GM18507 (cell line): ENCODE results near the gene BEGAIN.

Experiments
- DNase-seq: peaks from one replicate; pipeline ENCODE4 v3.0.0; 2011; ENCODE audit warnings: low read depth; ENCODE audit not compliant: insufficient read length; ENCODE audit errors: extremely low spot score
- FAIRE-seq: peaks from 2 replicates; lab custom pipeline; 2011; peaks lifted over from hg19 to GRCh38; lab: Jason Lieb, UNC

BEGAIN gene

GRCh38 chr14:100585448-100586152 is 1.6 kb downstream of the BEGAIN start:
- FAIRE-seq = no peak
- DNase-seq = no peak

GRCh38 chr14:100584056-100585031 is 2.9 kb downstream of the BEGAIN start:
- FAIRE-seq (no peak), DNase-seq (no peak)

- DNase-seq = no peak
- no peak for FAIRE-seq
Measured at GRCh38 chr14:100583245-100583644, 4.0 kb downstream of the BEGAIN start.

- no peak for DNase-seq
- FAIRE-seq = no peak
Measured at GRCh38 chr14:100582496-100583165, 4.6 kb downstream of the BEGAIN start.

GRCh38 chr14:100581228-100582145 is 5.7 kb downstream of the BEGAIN start:
- no peak for FAIRE-seq
- DNase-seq = no peak

- DNase-seq = no peak
- FAIRE-seq = no peak
Measured at GRCh38 chr14:100580316-100581227, 6.6 kb downstream of the BEGAIN start.

- DNase-seq = no peak
- FAIRE-seq = no peak
Measured at GRCh38 chr14:100578552-100578951, 8.7 kb downstream of the BEGAIN start.

- FAIRE-seq (no peak), DNase-seq (no peak)
Measured at GRCh38 chr14:100577986-100578431, 9.2 kb downstream of the BEGAIN start.

- DNase-seq = no peak
- FAIRE-seq = no peak
Measured at GRCh38 chr14:100577321-100577985, 9.8 kb downstream of the BEGAIN start.

- FAIRE-seq (no peak), DNase-seq (no peak)
Measured at GRCh38 chr14:100576091-100577085, 10.8 kb downstream of the BEGAIN start.

GRCh38 chr14:100575266-100575995 is 11.8 kb downstream of the BEGAIN start:
- DNase-seq (no peak), FAIRE-seq (no peak)

- DNase-seq (no peak), FAIRE-seq (no peak)
Measured at GRCh38 chr14:100574642-100575031, 12.6 kb downstream of the BEGAIN start.

GRCh38 chr14:100573757-100574641 is 13.2 kb downstream of the BEGAIN start:
- FAIRE-seq (no peak), DNase-seq (no peak)

GRCh38 chr14:100573002-100573756 is 14.0 kb downstream of the BEGAIN start:
- DNase-seq = no peak
- no peak for FAIRE-seq
